ENCODE measurements around the gene SRRM3. TPM values are rescaled to one million over a fixed set of nuclear protein-coding genes. Genes with fewer than 3 reads are reported as not detected.

The SRRM3 gene
- total RNA-seq, 1 donor: 0.36 TPM

DNA sequence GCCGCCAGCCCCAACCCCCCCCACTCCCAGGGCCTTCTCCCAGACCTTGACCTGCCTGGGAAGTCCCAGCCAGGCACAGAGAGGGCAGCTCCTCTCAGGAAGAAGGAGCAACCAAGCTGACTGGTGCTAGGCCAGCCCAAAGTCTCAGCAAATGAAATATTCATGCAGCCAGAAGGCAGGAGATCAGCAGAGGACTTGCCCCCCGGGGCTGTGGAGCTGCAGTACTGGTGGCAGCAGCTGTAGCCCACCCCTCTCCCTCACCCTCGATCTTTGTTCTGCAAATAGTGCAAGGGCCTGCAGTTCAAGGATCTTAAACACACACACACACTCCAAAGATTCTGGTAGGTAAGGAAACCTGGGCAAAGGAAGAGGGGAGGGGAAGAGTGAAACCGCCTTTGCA is 3.5 kb upstream of the SRRM3 start:
- Histone ChIP-seq H3K27ac (ENCODE audit: low read depth, low read length) (no peak overlapping the region), H3K79me2 (ENCODE audit: insufficient read depth, low read length) (no peaks in the 10 kb centered on the region), H3K27me3 (ENCODE audit: insufficient read depth, low read length) (no peaks in the 10 kb centered on the region), H3K4me2 (ENCODE audit: insufficient read depth, low read length) (no peak overlapping the region), H3K4me1 (ENCODE audit: insufficient read depth, low read length) (no peaks in the 10 kb centered on the region), H2AFZ (ENCODE audit: low read length) (no peak overlapping the region), H3K9me3 (ENCODE audit: low read depth, low read length) (no peaks in the 10 kb centered on the region), H4K20me1 (ENCODE audit: insufficient read depth, low read length) (no peaks in the 10 kb centered on the region), H3K36me3 (ENCODE audit: insufficient read depth, low read length) (no peaks in the 10 kb centered on the region), H3K4me3 (ENCODE audit: insufficient read depth, low read length) (no peak overlapping the region)
- peak; percentile 50 for DNase-seq (ENCODE audit: insufficient read length, low spot score, missing footprints)
- TF ChIP-seq, protein P1, sequence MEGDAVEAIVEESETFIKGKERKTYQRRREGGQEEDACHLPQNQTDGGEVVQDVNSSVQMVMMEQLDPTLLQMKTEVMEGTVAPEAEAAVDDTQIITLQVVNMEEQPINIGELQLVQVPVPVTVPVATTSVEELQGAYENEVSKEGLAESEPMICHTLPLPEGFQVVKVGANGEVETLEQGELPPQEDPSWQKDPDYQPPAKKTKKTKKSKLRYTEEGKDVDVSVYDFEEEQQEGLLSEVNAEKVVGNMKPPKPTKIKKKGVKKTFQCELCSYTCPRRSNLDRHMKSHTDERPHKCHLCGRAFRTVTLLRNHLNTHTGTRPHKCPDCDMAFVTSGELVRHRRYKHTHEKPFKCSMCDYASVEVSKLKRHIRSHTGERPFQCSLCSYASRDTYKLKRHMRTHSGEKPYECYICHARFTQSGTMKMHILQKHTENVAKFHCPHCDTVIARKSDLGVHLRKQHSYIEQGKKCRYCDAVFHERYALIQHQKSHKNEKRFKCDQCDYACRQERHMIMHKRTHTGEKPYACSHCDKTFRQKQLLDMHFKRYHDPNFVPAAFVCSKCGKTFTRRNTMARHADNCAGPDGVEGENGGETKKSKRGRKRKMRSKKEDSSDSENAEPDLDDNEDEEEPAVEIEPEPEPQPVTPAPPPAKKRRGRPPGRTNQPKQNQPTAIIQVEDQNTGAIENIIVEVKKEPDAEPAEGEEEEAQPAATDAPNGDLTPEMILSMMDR (IDR thresholded peaks at IDR 0.05; ENCODE audit: extremely low read depth, low read depth, low read length): no peak

DNA sequence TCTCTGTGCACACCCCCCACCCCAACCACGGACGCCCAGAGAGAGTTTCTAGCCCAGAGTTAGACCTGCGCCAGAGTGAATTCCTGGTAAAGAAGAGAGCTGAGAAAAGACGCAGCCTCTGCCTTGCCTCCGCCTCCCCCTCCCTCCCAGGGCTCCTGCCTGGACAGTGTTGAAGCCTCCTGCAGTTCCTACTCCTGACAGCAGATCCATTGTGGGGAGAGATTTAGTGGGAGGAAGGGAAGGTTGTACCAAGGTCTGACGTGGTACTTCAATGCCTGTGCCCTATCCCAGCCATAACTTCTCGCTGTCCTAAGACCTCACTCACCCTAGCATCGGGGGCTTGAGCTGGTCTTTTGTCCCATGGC is 952 bp downstream of the SRRM3 start:
- Histone ChIP-seq H3K79me2 (ENCODE audit: insufficient read depth, low read length) (no peaks in the 10 kb centered on the region), H3K9me3 (ENCODE audit: low read depth, low read length) (no peaks in the 10 kb centered on the region), H3K27me3 (ENCODE audit: insufficient read depth, low read length) (peaks cover 2% of the 10 kb centered on the region), H3K27ac (ENCODE audit: low read depth, low read length) (no peak overlapping the region), H3K36me3 (ENCODE audit: insufficient read depth, low read length) (no peaks in the 10 kb centered on the region), H3K4me3 (ENCODE audit: insufficient read depth, low read length) (no peak overlapping the region), H3K4me1 (ENCODE audit: insufficient read depth, low read length) (no peaks in the 10 kb centered on the region), H2AFZ (ENCODE audit: low read length) (no peak overlapping the region), H3K4me2 (ENCODE audit: insufficient read depth, low read length) (no peak overlapping the region), H4K20me1 (ENCODE audit: insufficient read depth, low read length) (no peaks in the 10 kb centered on the region)
- TF ChIP-seq, protein P1 (IDR thresholded peaks at IDR 0.05; ENCODE audit: extremely low read depth, low read depth, low read length): no peak
- no peak for DNase-seq (ENCODE audit: insufficient read length, low spot score, missing footprints)

DNA sequence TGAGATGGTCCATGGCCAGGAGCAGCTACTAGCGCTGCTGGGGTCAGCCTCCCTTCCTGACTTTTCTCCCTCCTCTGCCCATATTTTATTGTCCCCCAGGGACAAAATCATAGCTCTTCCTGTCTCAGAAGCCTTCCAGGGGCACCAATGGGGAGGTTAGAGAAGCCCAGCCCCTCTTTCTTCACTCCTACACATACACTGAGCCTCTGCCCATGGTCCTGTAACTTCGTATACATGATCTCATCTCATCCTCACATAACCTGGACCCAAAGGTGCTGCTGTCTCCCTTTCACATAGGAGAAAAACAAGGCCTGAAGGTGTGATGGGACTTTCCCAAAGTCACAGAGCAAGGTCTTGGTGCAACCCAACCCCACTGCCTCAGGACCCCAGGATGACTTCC is 2.5 kb downstream of the SRRM3 start:
- DNase-seq (ENCODE audit: insufficient read length, low spot score, missing footprints): no peak
- Histone ChIP-seq H3K79me2 (ENCODE audit: insufficient read depth, low read length) (no peaks in the 10 kb centered on the region), H4K20me1 (ENCODE audit: insufficient read depth, low read length) (no peaks in the 10 kb centered on the region), H3K36me3 (ENCODE audit: insufficient read depth, low read length) (no peaks in the 10 kb centered on the region), H2AFZ (ENCODE audit: low read length) (no peak overlapping the region), H3K4me1 (ENCODE audit: insufficient read depth, low read length) (no peaks in the 10 kb centered on the region), H3K4me2 (ENCODE audit: insufficient read depth, low read length) (no peak overlapping the region), H3K27ac (ENCODE audit: low read depth, low read length) (no peak overlapping the region), H3K9me3 (ENCODE audit: low read depth, low read length) (no peaks in the 10 kb centered on the region), H3K27me3 (ENCODE audit: insufficient read depth, low read length) (peaks cover 2% of the 10 kb centered on the region), H3K4me3 (ENCODE audit: insufficient read depth, low read length) (no peak overlapping the region)
- TF ChIP-seq, protein P1 (IDR thresholded peaks at IDR 0.05; ENCODE audit: extremely low read depth, low read depth, low read length): no peak

GRCh38 chr7:76206633-76207032 is 4.9 kb downstream of the SRRM3 start:
- H3K4me2 ChIP-seq (ENCODE audit: insufficient read depth, low read length): no peak overlapping the region

More at GRCh38 chr7:76206633-76207032, 4.9 kb downstream of the SRRM3 start:
- TF ChIP-seq, protein P1 (IDR thresholded peaks at IDR 0.05; ENCODE audit: extremely low read depth, low read depth, low read length): no peak
- H2AFZ ChIP-seq (ENCODE audit: low read length): no peak overlapping the region
- no peak overlapping the region for H3K4me3 ChIP-seq (ENCODE audit: insufficient read depth, low read length)
- H4K20me1 ChIP-seq (ENCODE audit: insufficient read depth, low read length): no peaks in the 10 kb centered on the region
- no peaks in the 10 kb centered on the region for H3K36me3 ChIP-seq (ENCODE audit: insufficient read depth, low read length)
- peak; percentile 93 for DNase-seq (ENCODE audit: insufficient read length, low spot score, missing footprints)
- H3K27me3 ChIP-seq (ENCODE audit: insufficient read depth, low read length): peaks cover 2% of the 10 kb centered on the region
- no peaks in the 10 kb centered on the region for H3K4me1 ChIP-seq (ENCODE audit: insufficient read depth, low read length)
- no peaks in the 10 kb centered on the region for H3K79me2 ChIP-seq (ENCODE audit: insufficient read depth, low read length)
- H3K27ac ChIP-seq (ENCODE audit: low read depth, low read length): no peak overlapping the region
- no peaks in the 10 kb centered on the region for H3K9me3 ChIP-seq (ENCODE audit: low read depth, low read length)

Measured in osteoblast (primary cell).